ENCODE data around the gene BAIAP2. TPM values are rescaled to one million over a fixed set of nuclear protein-coding genes. Genes with fewer than 3 reads are reported as not detected.
A peak's percentile ranks its signal among the peaks of the same experiment; 100 is the strongest.

BAIAP2 gene
- polyA plus RNA-seq, 1 experiment: 9.6 TPM

GRCh38 chr17:80992948-80993624 is 41.9 kb upstream of the BAIAP2 start:
- DNase-seq (ENCODE audit: low read depth, low spot score): no peak
- no peak overlapping the region for H3K27ac ChIP-seq (ENCODE audit: low read depth, low read length)
- H3K27me3 ChIP-seq (ENCODE audit: control insufficient read depth, insufficient read depth, low read length): no peaks in the 10 kb centered on the region
- H3K9me3 ChIP-seq (ENCODE audit: control insufficient read depth, insufficient read depth, low read length): no peaks in the 10 kb centered on the region
- H3K4me3 ChIP-seq (ENCODE audit: low read depth, low read length): peak overlapping the region; percentile 70
- ChIA-PET POLR2A (interaction anchor here (0.7 kb wide), 1 partner anchor 47 kb away, joined by 3 read pairs; no protein-coding TSS in a partner anchor), CTCF (interaction anchor here (0.6 to 0.7 kb wide), 2 partner anchors 105 to 419 kb away, joined by 3 to 4 read pairs; no protein-coding TSS in a partner anchor)
- no peak for TF ChIP-seq CTCF (IDR thresholded peaks at IDR 0.05; ENCODE audit: low read depth, low read length)

GRCh38 chr17:80995131-80995530 is 39.8 kb upstream of the BAIAP2 start:
- no peak overlapping the region for H3K4me3 ChIP-seq (ENCODE audit: low read depth, low read length)
- ChIA-PET CTCF (no interaction called here), POLR2A (no interaction called here)
- H3K27me3 ChIP-seq (ENCODE audit: control insufficient read depth, insufficient read depth, low read length): no peaks in the 10 kb centered on the region
- no peaks in the 10 kb centered on the region for H3K9me3 ChIP-seq (ENCODE audit: control insufficient read depth, insufficient read depth, low read length)
- no peak for DNase-seq (ENCODE audit: low read depth, low spot score)
- TF ChIP-seq CTCF (IDR thresholded peaks at IDR 0.05; ENCODE audit: low read depth, low read length): no peak
- no peak overlapping the region for H3K27ac ChIP-seq (ENCODE audit: low read depth, low read length)

GRCh38 chr17:80996422-80997305 is 38.3 kb upstream of the BAIAP2 start:
- no peak for TF ChIP-seq CTCF (IDR thresholded peaks at IDR 0.05; ENCODE audit: low read depth, low read length)
- CTCF ChIA-PET: no interaction called here
- POLR2A ChIA-PET: no interaction called here
- Histone ChIP-seq H3K27me3 (ENCODE audit: control insufficient read depth, insufficient read depth, low read length) (no peaks in the 10 kb centered on the region), H3K4me3 (ENCODE audit: low read depth, low read length) (no peak overlapping the region), H3K27ac (ENCODE audit: low read depth, low read length) (no peak overlapping the region), H3K9me3 (ENCODE audit: control insufficient read depth, insufficient read depth, low read length) (no peaks in the 10 kb centered on the region)
- DNase-seq (ENCODE audit: low read depth, low spot score): no peak

GRCh38 chr17:80997424-80998117 is 37.4 kb upstream of the BAIAP2 start:
- Histone ChIP-seq H3K9me3 (ENCODE audit: control insufficient read depth, insufficient read depth, low read length) (no peaks in the 10 kb centered on the region), H3K27me3 (ENCODE audit: control insufficient read depth, insufficient read depth, low read length) (no peaks in the 10 kb centered on the region), H3K4me3 (ENCODE audit: low read depth, low read length) (no peak overlapping the region), H3K27ac (ENCODE audit: low read depth, low read length) (no peak overlapping the region)
- ChIA-PET CTCF (no interaction called here), POLR2A (no interaction called here)
- no peak for DNase-seq (ENCODE audit: low read depth, low spot score)
- no peak for TF ChIP-seq CTCF (IDR thresholded peaks at IDR 0.05; ENCODE audit: low read depth, low read length)

Measured in AG04450 (cell line).